Small intestine (tissue), 7 donors: ENCODE data around the gene BPIFB3. TPM values are rescaled to one million over a fixed set of nuclear protein-coding genes. Genes with fewer than 3 reads are reported as not detected.

Experiments
- DNase-seq, 2 donors: peaks; one replicate each; pipeline versions ENCODE4 v3.0.0 to v3.0.0-alpha.2; 2013
- FAIRE-seq: peaks from 2 replicates; lab custom pipeline; 2012; peaks lifted over from hg19 to GRCh38; lab: Jason Lieb, UNC
- H3K27ac ChIP-seq, 3 donors: one replicate each; pipeline ENCODE4 v1.5.1; 2013; ENCODE audit warnings: low read length in 2 of 3, mild to moderate bottlenecking in 2 of 3, control low read depth in 1 of 3, inconsistent platforms in 1 of 3, low read depth in 1 of 3, moderate library complexity in 1 of 3
- H3K27me3 ChIP-seq, 3 donors: one replicate each; pipeline ENCODE4 v1.6.1; 2013; ENCODE audit warnings: low read length in 3 of 3, inconsistent platforms in 1 of 3; ENCODE audit not compliant: control insufficient read depth in 3 of 3, insufficient read depth in 3 of 3
- H3K36me3 ChIP-seq, 3 donors: one replicate each; pipeline ENCODE4 v1.6.1; 2013; ENCODE audit warnings: low read length in 3 of 3, inconsistent platforms in 1 of 3, low read depth in 1 of 3, mild to moderate bottlenecking in 1 of 3, moderate library complexity in 1 of 3; ENCODE audit not compliant: control insufficient read depth in 3 of 3, insufficient read depth in 2 of 3
- H3K4me1 ChIP-seq, 3 donors: one replicate each; pipeline ENCODE4 v1.6.1; 2013; ENCODE audit warnings: low read length in 2 of 3, inconsistent platforms in 1 of 3, low read depth in 1 of 3, mild to moderate bottlenecking in 1 of 3, moderate library complexity in 1 of 3; ENCODE audit not compliant: control insufficient read depth in 3 of 3, insufficient read depth in 2 of 3
- H3K4me3 ChIP-seq, 3 donors: one replicate each; pipeline ENCODE4 v1.5.1; 2013; ENCODE audit warnings: low read length in 3 of 3, control low read depth in 1 of 3, inconsistent platforms in 1 of 3, low read depth in 1 of 3, mild to moderate bottlenecking in 1 of 3, moderate library complexity in 1 of 3
- H3K9me3 ChIP-seq, 2 donors: one replicate each; pipeline ENCODE4 v1.6.1; 2013; ENCODE audit warnings: low read depth in 1 of 2, low read length in 1 of 2; ENCODE audit not compliant: control insufficient read depth in 2 of 2, insufficient read depth in 1 of 2
- WGBS, 3 donors: extraction: QIAGEN DNeasy Blood & Tissue Kit; methylation state at CpG; one replicate each; pipeline ENCODE4 v1.1.7; 2013; 5-methylcytosine and 5-hydroxymethylcytosine counted together
- polyA plus RNA-seq, 4 donors: library from polyadenylated mRNA; stranded (reverse) in 3 of 4; unstranded in 1 of 4; fragments of 200-250 nt in 3 of 4; fragments of 120-200 nt in 1 of 4; gene quantifications; one replicate each; pipeline versions ENCODE4 v1.2.1 to v1.2.3, GENCODE V29; 2013
- donor health status: healthy with polysubstance abuse.
- donor health status: control.
- donor health status: control.
- donor health status: Bipolar disorder and iron deficiency.
- donor health status: healthy.

The BPIFB3 gene
- polyA plus RNA-seq, 4 donors: not detected

DNA sequence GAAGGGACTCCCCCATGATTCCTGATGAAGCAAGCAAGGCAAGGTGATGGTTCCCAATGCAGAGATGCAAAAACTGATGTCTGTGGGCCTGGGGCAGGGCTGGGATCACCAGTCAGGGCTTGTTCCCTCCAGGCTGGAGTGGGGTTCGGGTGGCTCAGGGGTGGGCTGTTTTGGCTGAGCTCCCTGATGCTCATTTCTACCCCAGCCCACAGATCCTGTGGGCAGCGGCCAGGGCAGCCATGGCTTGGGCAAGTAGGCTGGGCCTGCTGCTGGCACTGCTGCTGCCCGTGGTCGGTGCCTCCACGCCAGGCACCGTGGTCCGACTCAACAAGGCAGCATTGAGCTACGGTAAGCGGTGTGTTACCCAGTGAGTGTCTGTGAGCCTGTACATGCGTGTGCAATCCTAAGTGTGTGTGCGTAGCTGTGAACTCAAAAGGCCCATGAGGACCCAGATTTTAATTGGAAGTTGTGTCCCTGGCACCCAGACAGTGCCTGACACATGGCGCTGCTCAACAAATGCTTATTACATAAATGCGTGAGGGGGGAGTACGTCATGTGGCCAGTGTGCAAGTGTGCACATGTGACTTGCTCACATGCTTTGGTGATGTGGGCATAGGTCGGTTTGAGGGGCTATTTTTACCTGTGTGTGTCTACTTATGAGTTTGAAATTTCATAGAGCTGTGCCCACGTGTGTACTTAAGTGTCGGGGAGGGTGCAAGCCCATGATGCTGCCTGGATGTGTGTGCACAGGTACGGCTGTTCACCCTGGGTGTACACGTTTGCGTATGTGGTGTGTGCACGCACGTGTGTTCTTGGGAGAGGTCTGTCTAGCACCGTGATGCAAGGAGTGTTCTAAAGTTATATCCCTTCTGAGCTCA is 45.1 kb upstream of the BPIFB3 start:
- Histone ChIP-seq H3K27ac (no peak overlapping the region), H3K4me1 (no peaks in the 10 kb centered on the region), H3K36me3 (no peaks in the 10 kb centered on the region), H3K27me3 (peaks cover 0 to 3% (median 0%) of the 10 kb centered on the region in 3 donors), H3K4me3 (no peak overlapping the region), H3K9me3 (peaks cover 0 to 4% of the 10 kb centered on the region in 2 donors)
- FAIRE-seq (no peak), DNase-seq (no peak)
- WGBS, 3 donors: 80 to 85% (median 82%) methylated on average over 23 of the region's 23 CpGs

DNA sequence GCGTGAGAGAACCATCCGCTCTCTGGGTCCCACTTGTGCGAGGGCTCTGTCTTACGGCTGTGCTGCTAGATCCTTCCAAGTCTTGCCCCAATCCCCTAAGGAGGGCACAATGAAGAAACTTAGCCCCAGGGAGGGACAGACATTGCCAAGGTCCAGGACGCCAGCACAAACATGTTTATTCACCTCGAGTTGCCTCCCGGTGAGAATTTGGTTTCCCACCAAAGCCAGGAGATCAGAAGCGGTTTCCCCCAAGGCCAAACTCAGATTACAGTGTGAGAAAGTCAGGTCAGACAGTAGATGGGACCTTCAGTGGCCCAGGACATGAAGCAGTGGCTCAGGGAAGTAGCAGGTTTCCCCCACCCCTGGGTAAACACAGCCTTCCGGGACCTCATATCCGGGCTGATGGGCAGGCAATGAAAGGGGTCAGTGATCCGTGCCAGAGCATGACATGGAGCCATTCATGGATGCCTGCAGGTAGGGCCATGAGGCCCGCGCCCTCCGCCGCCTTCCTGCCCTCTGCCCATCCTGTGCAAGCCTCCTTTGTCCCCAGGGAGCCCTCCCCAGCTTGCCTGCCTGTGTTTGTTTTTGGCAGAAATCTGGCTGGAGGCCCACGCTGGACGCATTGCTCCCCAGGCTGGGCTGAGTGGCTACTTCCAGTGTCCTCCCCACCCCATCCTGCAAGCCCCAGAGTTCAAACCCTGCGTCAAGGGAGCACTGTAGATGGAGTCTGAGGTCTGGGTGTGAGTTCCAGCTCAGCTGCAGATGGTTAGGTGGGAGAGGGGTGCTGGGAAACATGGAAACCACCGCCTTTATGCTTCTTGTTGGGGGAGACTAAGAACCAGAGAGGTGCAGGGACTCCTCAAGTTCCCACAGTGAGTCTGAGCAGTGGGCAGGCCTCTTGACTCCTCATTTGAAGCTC is 44.2 kb upstream of the BPIFB3 start:
- no peak overlapping the region for H3K27ac ChIP-seq
- no peak overlapping the region for H3K4me3 ChIP-seq
- H3K9me3 ChIP-seq: peaks cover 0 to 4% of the 10 kb centered on the region in 2 donors
- H3K27me3 ChIP-seq: peaks cover 0 to 3% (median 0%) of the 10 kb centered on the region in 3 donors
- H3K4me1 ChIP-seq: no peaks in the 10 kb centered on the region
- DNase-seq (no peak), FAIRE-seq (no peak)
- no peaks in the 10 kb centered on the region for H3K36me3 ChIP-seq
- WGBS, 3 donors: 54 to 61% (median 60%) methylated on average over 19 of the region's 19 CpGs

DNA sequence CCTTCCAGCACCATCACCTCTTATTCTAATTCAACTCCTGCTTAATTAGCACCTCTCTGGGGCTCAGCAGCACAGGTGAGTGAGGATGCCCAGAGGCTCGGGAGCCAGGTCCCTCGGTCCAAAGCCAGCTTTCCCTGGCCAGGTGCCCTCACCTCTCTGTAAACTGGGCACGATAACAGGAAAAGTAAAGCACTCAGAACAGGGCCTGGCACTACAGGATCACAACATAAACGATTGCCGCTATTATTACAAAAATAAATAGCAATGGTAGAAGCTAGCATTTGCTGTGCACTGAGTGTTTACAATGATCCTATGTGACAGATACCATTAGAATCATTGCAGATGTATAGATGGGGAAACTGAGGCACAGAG is 43.6 kb upstream of the BPIFB3 start:
- FAIRE-seq: no peak

GRCh38 chr20:33010674-33011449 is 42.8 kb upstream of the BPIFB3 start:
- DNase-seq: no peak
- no peak for FAIRE-seq
- Histone ChIP-seq H3K27ac (no peak overlapping the region), H3K27me3 (peaks cover 0 to 3% (median 0%) of the 10 kb centered on the region in 3 donors), H3K36me3 (no peaks in the 10 kb centered on the region), H3K4me1 (no peaks in the 10 kb centered on the region), H3K4me3 (no peak overlapping the region), H3K9me3 (no peaks in the 10 kb centered on the region)
- WGBS, 3 donors: 57 to 80% (median 68%) methylated on average over 8 of the region's 8 CpGs

More for the DNA sequence above, 43.6 kb upstream of the BPIFB3 start:
- 65 to 74% (median 70%) methylated on average over 5 of the region's 5 CpGs for WGBS, 3 donors
- Histone ChIP-seq H3K27ac (no peak overlapping the region), H3K4me3 (no peak overlapping the region), H3K27me3 (peaks cover 0 to 3% (median 0%) of the 10 kb centered on the region in 3 donors), H3K36me3 (no peaks in the 10 kb centered on the region), H3K9me3 (peaks cover 0 to under 1% of the 10 kb centered on the region in 2 donors), H3K4me1 (no peaks in the 10 kb centered on the region)
- no peak for DNase-seq

DNA sequence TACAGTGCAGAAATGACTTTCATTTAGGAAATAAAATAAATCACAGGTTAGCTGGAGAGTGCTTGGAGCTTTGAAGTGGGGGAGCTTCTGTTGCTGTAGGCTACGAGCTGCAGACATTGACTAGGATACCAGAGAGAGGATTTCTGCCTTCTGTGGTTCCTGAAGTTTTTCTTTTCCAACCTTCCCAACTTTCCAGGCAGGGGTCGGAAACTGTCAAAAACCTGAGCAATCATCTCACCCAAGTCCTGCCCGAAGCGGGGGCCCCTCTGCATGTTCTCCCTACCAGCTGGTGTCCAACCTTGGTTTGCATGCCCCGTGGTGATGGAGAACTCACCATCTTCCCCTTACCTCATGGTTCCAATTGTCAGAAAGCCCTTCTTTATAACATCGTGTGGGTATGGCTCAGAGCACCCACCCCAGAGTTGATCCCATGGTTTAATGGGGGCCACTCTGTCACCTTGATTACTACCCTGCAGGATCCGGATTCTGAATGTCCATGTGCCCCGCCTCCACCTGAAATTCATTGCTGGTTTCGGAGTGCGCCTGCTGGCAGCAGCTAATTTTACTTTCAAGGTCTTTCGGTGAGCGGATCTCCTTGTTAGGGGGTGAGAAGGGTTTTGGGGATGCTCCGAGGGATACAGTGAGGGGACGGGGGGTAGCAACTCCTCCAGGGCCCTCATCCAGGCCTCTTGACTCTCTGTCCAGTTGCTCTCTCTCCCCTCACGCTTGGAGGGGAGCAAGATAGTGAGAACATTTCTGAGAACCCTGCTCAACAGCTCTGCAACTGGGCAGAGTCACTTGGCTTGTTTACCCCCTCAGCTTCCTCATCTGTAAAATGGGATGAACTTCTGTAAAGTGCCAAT is 41.1 kb upstream of the BPIFB3 start:
- Histone ChIP-seq H3K36me3 (no peaks in the 10 kb centered on the region), H3K27me3 (peaks cover 0 to 3% (median 0%) of the 10 kb centered on the region in 3 donors), H3K27ac (no peak overlapping the region), H3K4me1 (no peaks in the 10 kb centered on the region), H3K9me3 (no peaks in the 10 kb centered on the region), H3K4me3 (no peak overlapping the region)
- 76 to 80% (median 80%) methylated on average over 15 of the region's 15 CpGs for WGBS, 3 donors
- FAIRE-seq (no peak), DNase-seq (no peak)

GRCh38 chr20:33013701-33014326 is 39.9 kb upstream of the BPIFB3 start:
- no peaks in the 10 kb centered on the region for H3K36me3 ChIP-seq
- no peak overlapping the region for H3K4me3 ChIP-seq
- DNase-seq (no peak), FAIRE-seq (no peak)
- H3K27ac ChIP-seq: no peak overlapping the region
- no peaks in the 10 kb centered on the region for H3K4me1 ChIP-seq
- peaks cover 0 to 3% (median 0%) of the 10 kb centered on the region in 3 donors for H3K27me3 ChIP-seq
- no peaks in the 10 kb centered on the region for H3K9me3 ChIP-seq
- WGBS, 3 donors: 51 to 75% (median 70%) methylated on average over 8 to 12 of the region's 12 CpGs

GRCh38 chr20:33014336-33015113 is 39.2 kb upstream of the BPIFB3 start:
- H3K4me1 ChIP-seq: no peaks in the 10 kb centered on the region
- no peak overlapping the region for H3K4me3 ChIP-seq
- peaks cover 0 to 3% (median 0%) of the 10 kb centered on the region in 3 donors for H3K27me3 ChIP-seq
- H3K36me3 ChIP-seq: no peaks in the 10 kb centered on the region
- no peak overlapping the region for H3K27ac ChIP-seq
- DNase-seq (no peak), FAIRE-seq (no peak)
- WGBS, 3 donors: 47 to 55% (median 52%) methylated on average over 16 of the region's 16 CpGs
- no peaks in the 10 kb centered on the region for H3K9me3 ChIP-seq
